ENCODE data around the gene GMPPA.

GMPPA gene

GRCh38 chr2:219537657-219538488 lies 39.2 kb downstream of the GMPPA start:
- CTCF ChIA-PET = interaction anchor here (0.6 to 5.5 kb wide), 8 partner anchors 8 to 807 kb away, joined by 3 to 25 read pairs (median 3); no protein-coding TSS in a partner anchor
- TF ChIP-seq, protein P1, sequence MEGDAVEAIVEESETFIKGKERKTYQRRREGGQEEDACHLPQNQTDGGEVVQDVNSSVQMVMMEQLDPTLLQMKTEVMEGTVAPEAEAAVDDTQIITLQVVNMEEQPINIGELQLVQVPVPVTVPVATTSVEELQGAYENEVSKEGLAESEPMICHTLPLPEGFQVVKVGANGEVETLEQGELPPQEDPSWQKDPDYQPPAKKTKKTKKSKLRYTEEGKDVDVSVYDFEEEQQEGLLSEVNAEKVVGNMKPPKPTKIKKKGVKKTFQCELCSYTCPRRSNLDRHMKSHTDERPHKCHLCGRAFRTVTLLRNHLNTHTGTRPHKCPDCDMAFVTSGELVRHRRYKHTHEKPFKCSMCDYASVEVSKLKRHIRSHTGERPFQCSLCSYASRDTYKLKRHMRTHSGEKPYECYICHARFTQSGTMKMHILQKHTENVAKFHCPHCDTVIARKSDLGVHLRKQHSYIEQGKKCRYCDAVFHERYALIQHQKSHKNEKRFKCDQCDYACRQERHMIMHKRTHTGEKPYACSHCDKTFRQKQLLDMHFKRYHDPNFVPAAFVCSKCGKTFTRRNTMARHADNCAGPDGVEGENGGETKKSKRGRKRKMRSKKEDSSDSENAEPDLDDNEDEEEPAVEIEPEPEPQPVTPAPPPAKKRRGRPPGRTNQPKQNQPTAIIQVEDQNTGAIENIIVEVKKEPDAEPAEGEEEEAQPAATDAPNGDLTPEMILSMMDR (conservative IDR thresholded peaks at IDR 0.05; ENCODE audit: low read depth) = no peak
- H3K27ac ChIP-seq = peak overlapping the region; percentile 64
- no peak for DNase-seq (ENCODE audit: low spot score)
- POLR2A ChIA-PET (ENCODE audit: low non-redundant PET) = interaction anchor here (0.7 kb wide), 1 partner anchor 63 kb away, joined by 3 read pairs; no protein-coding TSS in a partner anchor

DNA sequence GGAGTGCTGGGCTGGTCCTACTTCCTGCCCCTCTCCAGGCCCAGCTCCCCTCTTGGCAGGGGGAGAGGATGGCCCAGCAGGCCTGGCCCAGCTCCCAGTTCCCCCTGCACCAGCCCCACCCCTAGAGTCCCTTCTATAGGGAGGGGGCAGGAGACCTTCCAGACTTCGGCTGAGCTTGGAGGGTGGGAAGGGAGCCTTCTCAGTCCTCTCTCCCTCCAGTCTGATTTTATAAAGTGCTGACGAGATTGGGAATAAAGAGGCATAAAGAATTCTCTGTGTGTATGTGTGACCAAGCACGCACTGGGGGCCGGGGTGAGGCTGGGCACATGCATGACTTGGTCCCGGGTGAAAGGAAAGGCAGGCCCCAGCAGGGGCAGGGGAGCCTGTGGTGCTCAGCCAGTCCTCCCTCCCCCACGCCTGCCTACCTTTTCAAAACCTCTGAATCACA lies 39.8 kb downstream of the GMPPA start:
- ChIA-PET CTCF (interaction anchor here (0.6 to 5.5 kb wide), 3 partner anchors 8 to 140 kb away, joined by 3 to 25 read pairs (median 3); no protein-coding TSS in a partner anchor), POLR2A (ENCODE audit: low non-redundant PET) (no interaction called here)
- H3K27ac ChIP-seq = peak overlapping the region; percentile 64
- TF ChIP-seq, protein P1 (conservative IDR thresholded peaks at IDR 0.05; ENCODE audit: low read depth) = no peak
- DNase-seq (ENCODE audit: low spot score) = no peak

DNA sequence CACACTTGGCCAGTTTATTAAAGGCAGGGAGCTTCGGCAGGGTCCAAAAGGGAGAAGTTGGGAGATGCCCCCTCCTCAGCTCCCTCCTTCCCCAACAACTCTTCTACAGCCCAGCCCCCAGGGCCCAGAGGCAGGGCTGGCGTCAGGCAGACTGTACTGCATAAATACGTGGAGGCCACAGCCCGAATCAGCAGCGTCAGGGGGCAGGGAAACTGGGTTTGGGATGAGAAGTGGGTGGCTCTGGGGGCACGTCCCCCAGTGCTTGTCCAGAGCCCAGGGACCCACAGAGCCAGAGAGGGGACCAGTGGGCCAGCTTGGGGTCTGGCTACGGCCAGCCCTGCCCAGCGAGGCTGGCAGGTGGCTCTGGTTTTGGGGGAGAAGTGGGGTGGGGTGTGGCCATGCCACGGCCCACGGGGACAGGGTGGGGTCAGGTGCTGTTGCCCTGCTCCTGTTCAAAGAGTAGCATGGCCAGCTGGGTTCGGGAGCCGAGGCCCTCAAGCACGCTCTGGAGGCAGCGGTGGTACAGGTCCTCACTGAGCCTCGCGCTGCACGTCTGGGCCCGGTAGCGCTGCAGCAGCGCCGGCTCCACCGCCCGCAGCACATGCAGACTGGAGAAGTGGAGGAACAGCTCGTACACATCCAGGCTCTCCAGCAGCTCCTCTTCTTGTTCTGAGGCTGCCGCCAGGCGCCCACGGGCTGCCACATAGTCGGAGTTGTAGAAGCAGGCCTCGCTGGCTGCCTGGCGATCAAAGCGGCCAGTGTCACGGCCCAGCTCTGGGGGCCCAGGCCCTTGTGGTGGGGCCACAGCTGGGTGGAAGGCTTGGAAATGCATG lies 40.5 kb downstream of the GMPPA start:
- H3K27ac ChIP-seq = peak overlapping the region; percentile 64
- POLR2A ChIA-PET (ENCODE audit: low non-redundant PET) = no interaction called here
- CTCF ChIA-PET = interaction anchor here (5.5 kb wide), 1 partner anchor 9 kb away, joined by 25 read pairs; no protein-coding TSS in a partner anchor
- TF ChIP-seq, protein P1 (conservative IDR thresholded peaks at IDR 0.05; ENCODE audit: low read depth) = no peak
- DNase-seq (ENCODE audit: low spot score) = no peak

GRCh38 chr2:219539926-219540678 lies 41.4 kb downstream of the GMPPA start:
- TF ChIP-seq, protein P1 (conservative IDR thresholded peaks at IDR 0.05; ENCODE audit: low read depth) = no peak
- H3K27ac ChIP-seq = 0 out of 2 replicates have a peak overlapping the region, but pooled peaks have one; percentile 64
- DNase-seq (ENCODE audit: low spot score) = no peak
- POLR2A ChIA-PET (ENCODE audit: low non-redundant PET) = no interaction called here
- CTCF ChIA-PET = interaction anchor here (0.6 to 5.5 kb wide), 7 partner anchors 10 to 341 kb away, joined by 3 to 25 read pairs (median 4); a partner anchor contains a TSS

DNA sequence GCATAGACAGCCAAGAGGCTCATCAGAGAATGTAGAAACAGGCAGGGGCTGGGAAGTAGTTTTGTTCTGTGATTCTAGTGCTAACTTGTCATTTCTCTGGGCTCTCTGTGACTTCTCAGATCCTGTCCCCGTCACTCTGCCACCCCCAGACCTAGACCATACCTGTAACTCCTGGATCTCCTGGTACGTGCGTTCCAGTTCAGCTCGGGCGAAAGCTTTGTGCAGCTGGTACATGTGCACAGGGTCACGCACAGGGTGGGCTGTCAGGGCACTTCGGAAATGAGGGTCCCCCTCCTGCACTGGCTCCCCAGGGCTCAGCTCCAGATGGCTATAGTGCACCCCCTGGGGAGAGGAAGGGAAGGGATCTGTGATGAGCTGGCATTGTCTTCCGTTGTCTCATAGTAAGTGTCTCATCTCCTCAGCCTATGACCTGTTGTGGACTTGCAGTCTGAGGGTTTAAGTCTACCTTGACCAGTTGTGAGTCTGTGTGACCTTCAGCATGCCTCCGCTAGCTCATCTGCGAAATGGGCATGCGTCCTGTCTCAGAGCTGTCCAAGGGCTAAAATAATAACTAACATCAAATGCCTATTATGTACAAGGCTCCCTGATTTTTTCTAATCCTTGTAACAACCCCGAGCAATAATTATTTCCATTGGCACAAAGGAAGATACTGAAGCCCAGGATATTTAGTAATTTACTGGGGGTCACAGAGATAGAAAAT lies 42.3 kb downstream of the GMPPA start:
- no peak overlapping the region for H3K27ac ChIP-seq
- TF ChIP-seq, protein P1 (conservative IDR thresholded peaks at IDR 0.05; ENCODE audit: low read depth) = no peak
- ChIA-PET CTCF (interaction anchor here (0.5 to 5.5 kb wide), 21 partner anchors 10 to 1584 kb away, joined by 3 to 25 read pairs (median 3); a partner anchor contains a TSS), POLR2A (ENCODE audit: low non-redundant PET) (no interaction called here)
- no peak for DNase-seq (ENCODE audit: low spot score)

Data from RWPE1 (cell line).